Measurements from ENCODE around the gene CASP7. TPM values are rescaled to one million over a fixed set of nuclear protein-coding genes. Genes with fewer than 3 reads are reported as not detected.
A peak's percentile ranks its signal among the peaks of the same experiment; 100 is the strongest.

Gene CASP7
- total and polyA plus RNA-seq, 2 donors from 2014 or later, result 18.9 to 19.0 TPM

DNA sequence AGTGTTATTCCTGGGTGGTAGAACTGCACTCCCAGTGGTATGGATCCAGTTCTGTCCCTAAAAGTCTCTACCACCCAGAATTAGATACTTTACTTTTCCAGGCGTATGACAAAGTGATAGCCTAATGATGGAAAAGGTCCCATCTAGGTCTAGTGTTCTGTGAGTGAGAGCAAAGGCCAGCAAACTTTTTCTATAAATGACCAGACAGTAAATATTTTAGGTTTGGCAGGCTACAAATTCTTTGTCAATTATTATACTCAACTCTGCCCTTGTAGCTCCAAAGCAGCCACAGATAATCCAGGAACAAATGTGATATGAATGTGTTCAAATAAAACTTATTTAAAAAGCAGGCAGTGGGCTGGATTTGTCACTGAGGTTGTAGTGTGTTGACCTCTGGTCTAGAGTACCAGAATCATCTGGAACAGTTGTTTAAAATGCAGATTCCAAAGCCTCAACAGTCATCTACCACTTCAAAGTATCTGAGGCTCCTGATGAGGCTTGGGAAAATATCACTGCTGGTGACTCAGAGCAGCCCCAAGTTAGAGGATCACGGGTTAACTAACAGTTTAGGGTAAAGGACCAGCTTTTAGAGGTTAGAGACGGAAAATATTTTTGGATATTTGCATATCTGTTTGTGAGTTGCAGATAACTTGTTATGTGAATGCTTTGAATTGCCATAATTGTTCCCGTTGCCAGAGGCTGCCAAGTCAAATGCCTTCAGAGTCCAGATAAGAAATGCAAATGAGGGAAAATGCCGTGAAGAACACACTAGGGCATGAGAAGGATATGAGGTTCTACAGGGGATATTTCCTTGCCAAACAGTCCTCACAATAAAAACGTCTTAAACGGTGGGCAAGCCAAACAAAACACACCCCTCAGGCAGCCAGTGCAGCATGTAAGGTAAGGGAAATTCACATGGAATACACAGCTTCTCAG is 35.3 kb upstream of the CASP7 start:
- intact Hi-C loops (cut with DNase I), result no loop called here
- no peaks in the 10 kb centered on the region for H3K9me3 ChIP-seq (ENCODE audit: control insufficient read depth in 2 of 3, insufficient read depth in 1 of 3, low read length in 3 of 3)
- no peak overlapping the region for H3K9ac ChIP-seq (ENCODE audit: low read length in 3 of 3)
- H3K4me1 ChIP-seq (ENCODE audit: control insufficient read depth in 2 of 3, insufficient read depth in 2 of 3, low read depth in 1 of 3, low read length in 3 of 3), result no peaks in the 10 kb centered on the region
- FAIRE-seq (no peak), DNase-seq (no peak)
- no peak overlapping the region for H3K27ac ChIP-seq (ENCODE audit: low read depth in 2 of 2, low read length in 2 of 2)
- TF ChIP-seq, protein P1, sequence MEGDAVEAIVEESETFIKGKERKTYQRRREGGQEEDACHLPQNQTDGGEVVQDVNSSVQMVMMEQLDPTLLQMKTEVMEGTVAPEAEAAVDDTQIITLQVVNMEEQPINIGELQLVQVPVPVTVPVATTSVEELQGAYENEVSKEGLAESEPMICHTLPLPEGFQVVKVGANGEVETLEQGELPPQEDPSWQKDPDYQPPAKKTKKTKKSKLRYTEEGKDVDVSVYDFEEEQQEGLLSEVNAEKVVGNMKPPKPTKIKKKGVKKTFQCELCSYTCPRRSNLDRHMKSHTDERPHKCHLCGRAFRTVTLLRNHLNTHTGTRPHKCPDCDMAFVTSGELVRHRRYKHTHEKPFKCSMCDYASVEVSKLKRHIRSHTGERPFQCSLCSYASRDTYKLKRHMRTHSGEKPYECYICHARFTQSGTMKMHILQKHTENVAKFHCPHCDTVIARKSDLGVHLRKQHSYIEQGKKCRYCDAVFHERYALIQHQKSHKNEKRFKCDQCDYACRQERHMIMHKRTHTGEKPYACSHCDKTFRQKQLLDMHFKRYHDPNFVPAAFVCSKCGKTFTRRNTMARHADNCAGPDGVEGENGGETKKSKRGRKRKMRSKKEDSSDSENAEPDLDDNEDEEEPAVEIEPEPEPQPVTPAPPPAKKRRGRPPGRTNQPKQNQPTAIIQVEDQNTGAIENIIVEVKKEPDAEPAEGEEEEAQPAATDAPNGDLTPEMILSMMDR (IDR thresholded peaks at IDR 0.05; ENCODE audit: borderline replicate concordance, extremely low read depth, insufficient read depth), result no peak
- no peak overlapping the region for H3K4me3 ChIP-seq (ENCODE audit: low read length in 3 of 3)
- no peaks in the 10 kb centered on the region for H3K27me3 ChIP-seq (ENCODE audit: control insufficient read depth, insufficient read depth, low read length)
- no peaks in the 10 kb centered on the region for H3K36me3 ChIP-seq (ENCODE audit: control insufficient read depth in 2 of 3, insufficient read depth in 3 of 3, low read length in 3 of 3)

DNA sequence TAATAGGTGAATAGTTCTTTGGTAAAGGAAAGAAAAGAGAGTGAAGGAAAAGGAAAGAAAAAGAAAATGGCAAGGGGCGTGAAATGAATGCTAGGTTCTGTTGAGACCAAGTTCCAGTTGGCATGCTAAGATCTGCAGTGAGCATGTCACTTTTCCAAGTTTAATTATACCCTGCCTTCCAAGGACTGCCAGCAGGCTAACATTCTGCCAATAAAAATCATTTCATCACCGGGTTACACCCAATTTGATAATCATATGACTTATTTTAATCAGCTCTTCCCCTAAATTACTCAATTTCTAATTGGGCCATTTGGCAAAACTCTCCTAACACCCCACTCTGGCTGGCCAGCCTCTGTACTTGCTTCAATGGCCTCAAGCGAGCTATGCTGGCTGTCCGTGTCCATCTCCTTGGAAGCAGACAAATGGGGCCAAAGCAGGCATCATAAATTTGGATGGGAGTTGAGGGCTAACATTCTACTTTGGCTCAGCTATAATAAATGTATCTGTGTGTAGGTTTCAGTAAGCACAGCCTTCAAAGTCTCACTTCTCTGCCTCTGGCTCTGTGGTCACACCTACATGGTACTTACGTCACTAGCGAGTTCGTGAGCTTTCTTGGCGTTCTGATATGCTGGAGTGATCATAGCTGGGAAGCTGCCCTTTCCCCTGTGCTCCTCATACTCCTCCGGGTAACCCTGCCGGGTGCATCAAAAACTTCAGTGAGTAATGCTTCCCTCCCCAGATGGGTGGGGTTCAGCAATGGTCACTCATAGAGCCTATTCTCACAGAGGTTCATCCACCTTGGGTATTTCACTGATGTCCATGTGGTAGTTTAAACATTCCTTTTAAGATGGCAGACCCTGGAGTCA is 33.1 kb upstream of the CASP7 start:
- no peaks in the 10 kb centered on the region for H3K36me3 ChIP-seq (ENCODE audit: control insufficient read depth in 2 of 3, insufficient read depth in 3 of 3, low read length in 3 of 3)
- peak in 1 of 5 donors; percentile 35 for DNase-seq
- TF ChIP-seq, protein P1 (IDR thresholded peaks at IDR 0.05; ENCODE audit: borderline replicate concordance, extremely low read depth, insufficient read depth), result no peak
- H3K9ac ChIP-seq (ENCODE audit: low read length in 3 of 3), result no peak overlapping the region
- no peaks in the 10 kb centered on the region for H3K4me1 ChIP-seq (ENCODE audit: control insufficient read depth in 2 of 3, insufficient read depth in 2 of 3, low read depth in 1 of 3, low read length in 3 of 3)
- intact Hi-C loops (cut with DNase I), result no loop called here
- FAIRE-seq, result no peak
- no peak overlapping the region for H3K27ac ChIP-seq (ENCODE audit: low read depth in 2 of 2, low read length in 2 of 2)
- H3K9me3 ChIP-seq (ENCODE audit: control insufficient read depth in 2 of 3, insufficient read depth in 1 of 3, low read length in 3 of 3), result no peaks in the 10 kb centered on the region
- no peaks in the 10 kb centered on the region for H3K27me3 ChIP-seq (ENCODE audit: control insufficient read depth, insufficient read depth, low read length)
- H3K4me3 ChIP-seq (ENCODE audit: low read length in 3 of 3), result no peak overlapping the region

DNA sequence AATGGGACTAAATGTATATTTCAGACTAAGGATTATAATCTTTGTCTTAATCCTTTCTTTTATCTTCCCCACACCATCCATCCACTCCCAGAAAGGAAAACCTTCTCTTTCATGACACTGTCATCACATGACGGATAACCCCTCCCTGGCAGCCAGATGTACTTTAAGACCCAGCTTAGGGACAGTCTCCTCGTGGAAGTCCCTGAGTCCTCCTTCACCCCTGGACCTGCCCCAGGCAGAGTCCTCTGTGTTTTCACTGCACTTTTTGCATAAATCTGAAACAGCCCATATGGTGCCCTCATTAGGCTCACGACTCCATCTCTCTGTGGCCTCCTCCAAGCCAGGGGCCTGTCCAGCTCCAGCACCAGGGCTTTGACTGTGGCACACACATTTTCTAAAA is 31.9 kb upstream of the CASP7 start:
- Histone ChIP-seq H3K9ac (ENCODE audit: low read length in 3 of 3) (no peak overlapping the region), H3K4me3 (ENCODE audit: low read length in 3 of 3) (no peak overlapping the region), H3K9me3 (ENCODE audit: control insufficient read depth in 2 of 3, insufficient read depth in 1 of 3, low read length in 3 of 3) (no peaks in the 10 kb centered on the region), H3K36me3 (ENCODE audit: control insufficient read depth in 2 of 3, insufficient read depth in 3 of 3, low read length in 3 of 3) (no peaks in the 10 kb centered on the region), H3K4me1 (ENCODE audit: control insufficient read depth in 2 of 3, insufficient read depth in 2 of 3, low read depth in 1 of 3, low read length in 3 of 3) (no peaks in the 10 kb centered on the region), H3K27ac (ENCODE audit: low read depth in 2 of 2, low read length in 2 of 2) (no peak overlapping the region), H3K27me3 (ENCODE audit: control insufficient read depth, insufficient read depth, low read length) (no peaks in the 10 kb centered on the region)
- FAIRE-seq, result no peak
- intact Hi-C loops (cut with DNase I), result no loop called here
- peak in 1 of 5 donors; percentile 23 for DNase-seq
- TF ChIP-seq, protein P1 (IDR thresholded peaks at IDR 0.05; ENCODE audit: borderline replicate concordance, extremely low read depth, insufficient read depth), result no peak

Data from kidney (tissue), 14 donors.